NB4 (cell line): Measurements from ENCODE around the gene TRUB2.

Experiments
- MYC ChIP-seq: IDR thresholded peaks from 2 replicates; pipeline ENCODE4 v1.6.1; 2011; ENCODE audit warnings: low read depth, low read length
- POLR2A ChIP-seq: IDR thresholded peaks from 2 replicates; pipeline ENCODE4 v1.6.1; 2011; ENCODE audit warnings: mild to moderate bottlenecking; ENCODE audit not compliant: insufficient read length; ENCODE audit errors: extremely low read depth
- TF ChIP-seq, protein P1 (sequence below): IDR thresholded peaks from one replicate; pipeline ENCODE4 v1.5.1; 2012; ENCODE audit warnings: low read depth, low read length
- TF ChIP-seq, protein P2 (sequence below): IDR thresholded peaks from 2 replicates; pipeline ENCODE4 v1.6.1; 2011; ENCODE audit warnings: low read depth, low read length

DNA sequence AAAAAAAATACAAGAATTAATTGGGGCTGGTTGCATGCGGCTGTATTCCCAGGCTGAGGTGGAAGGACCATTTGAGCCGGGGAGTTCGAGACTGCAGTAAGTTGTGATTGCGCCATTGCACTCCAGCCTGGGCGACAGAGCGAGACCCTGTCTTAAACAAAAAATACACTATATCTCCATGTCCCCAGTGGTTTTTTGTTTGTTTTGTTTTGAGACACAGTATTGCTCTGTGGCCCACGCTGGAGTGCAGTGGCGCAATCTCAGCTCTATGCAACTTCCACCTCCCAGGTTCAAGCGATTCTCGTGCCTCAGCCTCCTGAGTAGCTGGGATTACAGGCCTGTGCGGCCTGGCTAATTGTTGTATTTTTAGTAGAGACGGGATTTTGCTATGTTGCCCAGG lies 1.5 kb upstream of the TRUB2 start:
- TF ChIP-seq, protein P1, sequence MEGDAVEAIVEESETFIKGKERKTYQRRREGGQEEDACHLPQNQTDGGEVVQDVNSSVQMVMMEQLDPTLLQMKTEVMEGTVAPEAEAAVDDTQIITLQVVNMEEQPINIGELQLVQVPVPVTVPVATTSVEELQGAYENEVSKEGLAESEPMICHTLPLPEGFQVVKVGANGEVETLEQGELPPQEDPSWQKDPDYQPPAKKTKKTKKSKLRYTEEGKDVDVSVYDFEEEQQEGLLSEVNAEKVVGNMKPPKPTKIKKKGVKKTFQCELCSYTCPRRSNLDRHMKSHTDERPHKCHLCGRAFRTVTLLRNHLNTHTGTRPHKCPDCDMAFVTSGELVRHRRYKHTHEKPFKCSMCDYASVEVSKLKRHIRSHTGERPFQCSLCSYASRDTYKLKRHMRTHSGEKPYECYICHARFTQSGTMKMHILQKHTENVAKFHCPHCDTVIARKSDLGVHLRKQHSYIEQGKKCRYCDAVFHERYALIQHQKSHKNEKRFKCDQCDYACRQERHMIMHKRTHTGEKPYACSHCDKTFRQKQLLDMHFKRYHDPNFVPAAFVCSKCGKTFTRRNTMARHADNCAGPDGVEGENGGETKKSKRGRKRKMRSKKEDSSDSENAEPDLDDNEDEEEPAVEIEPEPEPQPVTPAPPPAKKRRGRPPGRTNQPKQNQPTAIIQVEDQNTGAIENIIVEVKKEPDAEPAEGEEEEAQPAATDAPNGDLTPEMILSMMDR = no peak
- TF ChIP-seq, protein P2, sequence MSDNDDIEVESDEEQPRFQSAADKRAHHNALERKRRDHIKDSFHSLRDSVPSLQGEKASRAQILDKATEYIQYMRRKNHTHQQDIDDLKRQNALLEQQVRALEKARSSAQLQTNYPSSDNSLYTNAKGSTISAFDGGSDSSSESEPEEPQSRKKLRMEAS = no peak
- no peak for TF ChIP-seq MYC
- no peak for TF ChIP-seq POLR2A
